Chondrocyte (in vitro differentiated cells): ENCODE data around the gene G6PD. TPM values are rescaled to one million over a fixed set of nuclear protein-coding genes. Genes with fewer than 3 reads are reported as not detected.

Source experiments
- DNase-seq: peaks from one replicate; pipeline ENCODE4 v3.0.0; 2021; ENCODE audit warnings: mixed read lengths, low spot score
- H3K27ac Mint-ChIP-seq: one replicate; pipeline ENCODE4 v1.8.0; 2021; ENCODE audit warnings: mild to moderate bottlenecking, moderate library complexity, mixed read lengths; ENCODE audit not compliant: unreplicated experiment
- H3K27me3 Mint-ChIP-seq: 2 replicates; pipeline ENCODE4 v1.8.0; 2021; ENCODE audit warnings: low read depth, mixed read lengths
- H3K36me3 Mint-ChIP-seq: 2 replicates; pipeline ENCODE4 v1.8.0; 2021; ENCODE audit warnings: low read depth, mixed read lengths
- H3K4me1 Mint-ChIP-seq: 2 replicates; pipeline ENCODE4 v1.8.0; 2021; ENCODE audit warnings: low read depth, mild to moderate bottlenecking, mixed read lengths
- H3K4me3 Mint-ChIP-seq: one replicate; pipeline ENCODE4 v1.8.0; 2021; ENCODE audit warnings: mild to moderate bottlenecking, moderate library complexity, mixed read lengths; ENCODE audit not compliant: unreplicated experiment
- H3K9me3 Mint-ChIP-seq: 2 replicates; pipeline ENCODE4 v1.8.0; 2021; ENCODE audit warnings: low read depth, mixed read lengths
- CTCF ChIP-seq: fragments of 200-600 bp; sonication (generic); IDR thresholded peaks from 2 replicates; pipeline ENCODE4 v1.5.0; 2021; ENCODE audit warnings: antibody characterized with exemption, mild to moderate bottlenecking, moderate library complexity
- total RNA-seq: library from RNA; stranded (reverse); gene quantifications from 3 replicates; pipeline ENCODE4 v1.2.1, GENCODE V29; 2021

Gene G6PD
- total RNA-seq, 1 donor from 2014 or later = 63.9 TPM

- H3K27ac Mint-ChIP-seq = no peak overlapping the region
- no peaks in the 10 kb centered on the region for H3K9me3 Mint-ChIP-seq
- H3K36me3 Mint-ChIP-seq = peaks cover 5% of the 10 kb centered on the region
- DNase-seq = no peak
- H3K4me3 Mint-ChIP-seq = no peak overlapping the region
- peaks cover 21% of the 10 kb centered on the region for H3K4me1 Mint-ChIP-seq
- H3K27me3 Mint-ChIP-seq = no peaks in the 10 kb centered on the region
- no peak for TF ChIP-seq CTCF
Observed at GRCh38 chrX:154529206-154529612, 17.4 kb downstream of the G6PD start.

DNA sequence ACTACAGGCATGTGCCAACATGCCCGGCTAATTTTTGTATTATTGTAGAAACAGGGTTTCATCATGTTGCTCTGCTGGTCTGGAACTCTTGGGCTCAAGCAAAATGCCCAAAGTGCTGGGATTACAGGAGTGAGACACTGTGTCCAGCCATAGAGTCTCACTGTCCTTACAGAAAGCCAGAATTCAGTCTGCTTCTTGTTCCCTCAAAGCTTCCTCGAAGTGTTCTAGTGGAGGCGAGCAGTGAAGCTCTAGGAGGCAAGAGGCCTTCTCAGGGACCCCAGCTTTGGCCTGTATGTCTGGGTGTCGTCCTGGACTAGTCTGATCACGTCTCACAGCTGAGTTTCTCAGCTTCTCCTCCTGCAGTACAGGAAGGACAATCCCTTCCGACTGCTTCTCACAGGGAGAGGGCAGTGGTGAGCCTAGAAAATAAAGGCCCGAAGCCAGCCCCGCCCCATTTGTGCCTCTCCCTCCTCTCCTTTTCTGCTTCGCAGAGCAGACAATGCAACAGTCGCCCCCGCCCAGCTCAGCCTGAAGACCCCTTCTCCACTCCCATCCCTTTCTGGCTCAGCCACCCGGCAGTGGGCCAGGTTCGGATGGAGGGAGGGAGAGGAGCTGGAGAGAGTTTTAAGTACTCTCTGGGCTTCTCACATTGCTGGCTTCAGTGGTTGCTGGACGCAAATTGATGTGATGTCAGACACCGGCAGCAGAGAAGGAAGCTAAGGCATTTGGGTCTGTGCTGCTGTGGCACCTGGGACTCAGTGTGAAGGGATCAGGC lies 19.6 kb downstream of the G6PD start:
- DNase-seq = no peak
- TF ChIP-seq CTCF = peak; percentile 77
- peaks cover 21% of the 10 kb centered on the region for H3K4me1 Mint-ChIP-seq
- no peaks in the 10 kb centered on the region for H3K9me3 Mint-ChIP-seq
- H3K27ac Mint-ChIP-seq = peak overlapping the region; percentile 80
- peak overlapping the region; percentile 55 for H3K4me3 Mint-ChIP-seq
- H3K36me3 Mint-ChIP-seq = no peaks in the 10 kb centered on the region
- H3K27me3 Mint-ChIP-seq = no peaks in the 10 kb centered on the region

DNA sequence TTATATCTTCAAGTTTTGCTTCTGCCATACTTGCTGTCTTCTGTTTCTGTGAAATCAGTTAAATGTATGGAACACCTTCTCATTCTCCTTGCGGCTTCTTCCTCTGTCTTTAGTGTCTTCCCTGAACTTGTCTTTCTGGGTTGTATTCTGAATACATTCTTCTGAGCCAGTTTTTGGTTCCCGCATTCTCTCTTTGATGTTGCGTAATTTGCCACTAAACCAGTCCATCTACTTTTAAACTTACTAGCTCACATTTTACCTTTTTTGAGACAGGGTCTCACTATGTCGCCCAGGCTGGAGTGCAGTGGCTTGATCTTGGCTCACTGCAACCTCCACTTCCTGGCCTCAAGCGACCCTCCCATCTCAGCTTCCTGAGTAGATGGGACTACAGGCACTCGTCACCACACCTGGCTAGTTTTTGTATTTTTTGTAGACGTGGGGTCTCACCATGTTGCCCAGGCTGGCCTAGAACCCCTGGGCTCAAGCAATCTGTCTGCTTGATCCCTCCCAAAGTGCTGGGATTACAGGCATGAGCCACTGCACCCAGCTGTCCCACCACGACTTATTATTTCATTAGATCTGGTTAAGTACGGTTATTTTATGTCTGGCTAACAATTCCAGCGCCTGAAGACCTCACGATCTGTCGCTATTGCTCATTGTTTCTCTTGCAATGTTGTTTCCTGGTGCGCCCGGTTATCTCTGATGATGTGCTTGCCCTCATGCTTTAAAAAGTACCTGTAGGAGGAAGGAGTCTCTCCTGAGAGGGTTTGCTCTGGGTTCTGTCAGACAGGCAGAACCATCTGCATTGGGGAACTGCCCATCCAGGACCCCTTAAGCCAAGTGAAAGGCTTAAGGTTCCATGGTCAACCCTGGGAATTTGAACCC lies 20.8 kb downstream of the G6PD start:
- no peaks in the 10 kb centered on the region for H3K9me3 Mint-ChIP-seq
- H3K27ac Mint-ChIP-seq = no peak overlapping the region
- DNase-seq = no peak
- H3K36me3 Mint-ChIP-seq = no peaks in the 10 kb centered on the region
- no peaks in the 10 kb centered on the region for H3K27me3 Mint-ChIP-seq
- TF ChIP-seq CTCF = no peak
- peaks cover 16% of the 10 kb centered on the region for H3K4me1 Mint-ChIP-seq
- no peak overlapping the region for H3K4me3 Mint-ChIP-seq

DNA sequence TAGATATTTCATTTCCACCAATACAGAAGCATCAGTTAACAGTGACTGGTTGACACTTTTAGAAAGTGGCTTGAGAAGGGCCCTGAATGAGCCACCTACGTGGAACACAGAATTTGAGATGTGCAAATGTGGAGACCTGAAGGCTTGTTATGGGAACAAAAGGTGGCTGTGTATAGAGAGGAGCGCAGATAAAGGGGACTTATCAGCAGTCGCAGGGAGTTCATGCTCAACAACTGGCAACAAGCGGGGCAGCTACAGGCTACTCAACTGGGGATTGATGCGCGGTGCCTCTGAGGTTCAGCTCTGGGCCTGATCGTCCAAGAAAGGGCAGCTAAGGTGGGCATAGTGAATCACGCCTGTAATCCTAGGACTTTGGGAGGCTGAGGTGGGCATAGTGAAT lies 27.3 kb downstream of the G6PD start:
- Mint-ChIP-seq H3K9me3 (peaks cover 2% of the 10 kb centered on the region), H3K4me3 (no peak overlapping the region), H3K36me3 (no peaks in the 10 kb centered on the region), H3K4me1 (peaks cover 11% of the 10 kb centered on the region), H3K27ac (no peak overlapping the region), H3K27me3 (no peaks in the 10 kb centered on the region)
- no peak for DNase-seq
- no peak for TF ChIP-seq CTCF

GRCh38 chrX:154517101-154517781 lies 29.4 kb downstream of the G6PD start:
- H3K27ac Mint-ChIP-seq = no peak overlapping the region
- no peak overlapping the region for H3K4me3 Mint-ChIP-seq
- no peaks in the 10 kb centered on the region for H3K36me3 Mint-ChIP-seq

More at GRCh38 chrX:154517101-154517781, 29.4 kb downstream of the G6PD start:
- peaks cover 11% of the 10 kb centered on the region for H3K4me1 Mint-ChIP-seq
- peaks cover 2% of the 10 kb centered on the region for H3K9me3 Mint-ChIP-seq
- DNase-seq = no peak
- no peaks in the 10 kb centered on the region for H3K27me3 Mint-ChIP-seq
- no peak for TF ChIP-seq CTCF
